A673 (cell line): ENCODE measurements around the gene TRRAP.

Source experiments
- EZH2 ChIP-seq: fragments of 200-600 bp; sonication (generic); IDR thresholded peaks from 2 replicates; pipeline ENCODE4 v1.6.1; 2017; ENCODE audit warnings: borderline replicate concordance, low read depth, mild to moderate bottlenecking, mixed read lengths, antibody characterized with exemption, low read length; ENCODE audit not compliant: poor library complexity, severe bottlenecking
- TF ChIP-seq, protein P1 (sequence below): fragments of 300-800, 200-600 bp; sonication (generic); conservative IDR thresholded peaks from 2 replicates; pipeline ENCODE4 v1.5.1; 2017; ENCODE audit warnings: low read depth, mild to moderate bottlenecking, antibody characterized with exemption, low read length, moderate library complexity, mixed read lengths

DNA sequence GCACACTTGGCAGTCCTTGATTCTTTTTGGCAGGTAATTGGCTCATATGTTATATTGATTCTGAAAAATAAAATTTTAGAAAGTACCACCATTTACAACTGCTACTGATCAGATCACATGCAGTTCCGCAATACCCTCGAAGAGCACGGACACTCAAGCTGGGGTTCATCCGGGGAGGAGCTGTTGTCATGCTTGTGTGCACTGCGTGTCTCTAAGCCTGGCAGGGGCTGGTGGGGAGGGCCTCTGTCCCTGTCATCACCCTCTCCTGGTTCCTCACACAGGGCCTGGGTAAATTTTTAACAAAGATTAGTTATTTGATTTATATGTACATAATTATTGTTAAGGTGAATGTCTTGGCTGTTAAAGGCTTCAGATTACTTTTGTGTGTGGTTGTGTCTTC, 45.2 kb downstream of the TRRAP start:
- TF ChIP-seq, protein P1, sequence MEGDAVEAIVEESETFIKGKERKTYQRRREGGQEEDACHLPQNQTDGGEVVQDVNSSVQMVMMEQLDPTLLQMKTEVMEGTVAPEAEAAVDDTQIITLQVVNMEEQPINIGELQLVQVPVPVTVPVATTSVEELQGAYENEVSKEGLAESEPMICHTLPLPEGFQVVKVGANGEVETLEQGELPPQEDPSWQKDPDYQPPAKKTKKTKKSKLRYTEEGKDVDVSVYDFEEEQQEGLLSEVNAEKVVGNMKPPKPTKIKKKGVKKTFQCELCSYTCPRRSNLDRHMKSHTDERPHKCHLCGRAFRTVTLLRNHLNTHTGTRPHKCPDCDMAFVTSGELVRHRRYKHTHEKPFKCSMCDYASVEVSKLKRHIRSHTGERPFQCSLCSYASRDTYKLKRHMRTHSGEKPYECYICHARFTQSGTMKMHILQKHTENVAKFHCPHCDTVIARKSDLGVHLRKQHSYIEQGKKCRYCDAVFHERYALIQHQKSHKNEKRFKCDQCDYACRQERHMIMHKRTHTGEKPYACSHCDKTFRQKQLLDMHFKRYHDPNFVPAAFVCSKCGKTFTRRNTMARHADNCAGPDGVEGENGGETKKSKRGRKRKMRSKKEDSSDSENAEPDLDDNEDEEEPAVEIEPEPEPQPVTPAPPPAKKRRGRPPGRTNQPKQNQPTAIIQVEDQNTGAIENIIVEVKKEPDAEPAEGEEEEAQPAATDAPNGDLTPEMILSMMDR, result no peak
- TF ChIP-seq EZH2, result no peak
